ENCODE measurements around the gene PRKCA.

GRCh38 chr17:66397486-66397885 is 95.1 kb downstream of the PRKCA start:
- TF ChIP-seq TP53 (CRISPR knock-in tag; IDR thresholded peaks at IDR 0.05) (no peak), CTCF (IDR thresholded peaks at IDR 0.05) (no peak)
